ENCODE measurements around the gene IFT122. TPM values are rescaled to one million over a fixed set of nuclear protein-coding genes. Genes with fewer than 3 reads are reported as not detected.

Gene IFT122
- total and polyA plus RNA-seq, 3 donors from 2014 or later: 125 to 218 (median 168) TPM

GRCh38 chr3:129435367-129435766 is 4.7 kb upstream of the IFT122 start:
- Histone ChIP-seq H3K27me3 (no peaks in the 10 kb centered on the region), H3K36me3 (ENCODE audit: low read depth, missing control alignments) (no peaks in the 10 kb centered on the region), H3K9me3 (no peaks in the 10 kb centered on the region), H3K27ac (no peak overlapping the region), H3K4me1 (peaks cover 4% of the 10 kb centered on the region), H3K4me3 (no peak overlapping the region)
- TF ChIP-seq POLR2A (IDR thresholded peaks at IDR 0.05) (no peak), CTCF (IDR thresholded peaks at IDR 0.05) (no peak)
- intact Hi-C loops (cut with DNase I; ENCODE audit: low total_unique reads): no loop called here
- WGBS, 2 donors: 73 to 84% methylated on average over 1 of the region's 1 CpG
- no peak for DNase-seq

GRCh38 chr3:129439226-129439816 is 703 bp upstream of the IFT122 start:
- H3K4me1 ChIP-seq: peaks cover 24% of the 10 kb centered on the region

GRCh38 chr3:129440618-129441190 is 680 bp downstream of the IFT122 start:
- WGBS, 2 donors: 6% methylated on average over 9 of the region's 9 CpGs
- TF ChIP-seq CTCF (IDR thresholded peaks at IDR 0.05): no peak
- TF ChIP-seq POLR2A (IDR thresholded peaks at IDR 0.05): no peak
- H3K27ac ChIP-seq: peak overlapping the region; percentile 83 to 90
- no peak for DNase-seq
- peaks cover 24% of the 10 kb centered on the region for H3K4me1 ChIP-seq
- no peaks in the 10 kb centered on the region for H3K9me3 ChIP-seq
- no peaks in the 10 kb centered on the region for H3K36me3 ChIP-seq (ENCODE audit: low read depth, missing control alignments)
- peak overlapping the region; percentile 80 to 86 for H3K4me3 ChIP-seq
- intact Hi-C loops (cut with DNase I; ENCODE audit: low total_unique reads): no loop called here
- no peaks in the 10 kb centered on the region for H3K27me3 ChIP-seq

More at GRCh38 chr3:129439226-129439816, 703 bp upstream of the IFT122 start:
- TF ChIP-seq POLR2A (IDR thresholded peaks at IDR 0.05): no peak
- no peak for TF ChIP-seq CTCF (IDR thresholded peaks at IDR 0.05)
- Histone ChIP-seq H3K4me3 (peak overlapping the region; percentile 80 to 86), H3K36me3 (ENCODE audit: low read depth, missing control alignments) (no peaks in the 10 kb centered on the region), H3K9me3 (no peaks in the 10 kb centered on the region), H3K27me3 (no peaks in the 10 kb centered on the region), H3K27ac (peak overlapping the region; percentile 83 to 90)
- 0% methylated on average over 9 to 17 of the region's 17 CpGs for WGBS, 2 donors
- intact Hi-C loops (cut with DNase I; ENCODE audit: low total_unique reads): no loop called here
- peak; percentile 63 for DNase-seq

- H3K27me3 ChIP-seq: no peaks in the 10 kb centered on the region
- no peaks in the 10 kb centered on the region for H3K36me3 ChIP-seq (ENCODE audit: low read depth, missing control alignments)
- H3K4me3 ChIP-seq: peak overlapping the region; percentile 80 to 86
- no peak for TF ChIP-seq POLR2A (IDR thresholded peaks at IDR 0.05)
- no peak for TF ChIP-seq CTCF (IDR thresholded peaks at IDR 0.05)
- intact Hi-C loops (cut with DNase I; ENCODE audit: low total_unique reads): no loop called here
- peak overlapping the region; percentile 83 to 90 for H3K27ac ChIP-seq
- WGBS, 2 donors: 24 to 26% methylated on average over 9 of the region's 9 CpGs
- no peaks in the 10 kb centered on the region for H3K9me3 ChIP-seq
- peaks cover 24% of the 10 kb centered on the region for H3K4me1 ChIP-seq
- no peak for DNase-seq
These were observed 1.2 kb downstream of the IFT122 start for GRCh38 chr3:129441215-129441614.

GRCh38 chr3:129441782-129442181 is 1.8 kb downstream of the IFT122 start:
- peak; percentile 30 for DNase-seq
- TF ChIP-seq CTCF (IDR thresholded peaks at IDR 0.05) (no peak), POLR2A (IDR thresholded peaks at IDR 0.05) (no peak)
- no peak overlapping the region for H3K4me3 ChIP-seq
- H3K9me3 ChIP-seq: no peaks in the 10 kb centered on the region
- H3K27ac ChIP-seq: peak overlapping the region; percentile 67 to 90
- WGBS, 2 donors: 32 to 35% methylated on average over 4 of the region's 4 CpGs
- no peaks in the 10 kb centered on the region for H3K27me3 ChIP-seq
- H3K36me3 ChIP-seq (ENCODE audit: low read depth, missing control alignments): no peaks in the 10 kb centered on the region
- intact Hi-C loops (cut with DNase I; ENCODE audit: low total_unique reads): no loop called here
- H3K4me1 ChIP-seq: peaks cover 24% of the 10 kb centered on the region

All from testis (tissue), 3 donors.